ENCODE measurements around the gene UGT1A3. TPM values are rescaled to one million over a fixed set of nuclear protein-coding genes. Genes with fewer than 3 reads are reported as not detected.

UGT1A3 gene
- total and polyA plus RNA-seq, 8 donors = 1.3 to 10.7 (median 7.8) TPM; not detected in 4

DNA sequence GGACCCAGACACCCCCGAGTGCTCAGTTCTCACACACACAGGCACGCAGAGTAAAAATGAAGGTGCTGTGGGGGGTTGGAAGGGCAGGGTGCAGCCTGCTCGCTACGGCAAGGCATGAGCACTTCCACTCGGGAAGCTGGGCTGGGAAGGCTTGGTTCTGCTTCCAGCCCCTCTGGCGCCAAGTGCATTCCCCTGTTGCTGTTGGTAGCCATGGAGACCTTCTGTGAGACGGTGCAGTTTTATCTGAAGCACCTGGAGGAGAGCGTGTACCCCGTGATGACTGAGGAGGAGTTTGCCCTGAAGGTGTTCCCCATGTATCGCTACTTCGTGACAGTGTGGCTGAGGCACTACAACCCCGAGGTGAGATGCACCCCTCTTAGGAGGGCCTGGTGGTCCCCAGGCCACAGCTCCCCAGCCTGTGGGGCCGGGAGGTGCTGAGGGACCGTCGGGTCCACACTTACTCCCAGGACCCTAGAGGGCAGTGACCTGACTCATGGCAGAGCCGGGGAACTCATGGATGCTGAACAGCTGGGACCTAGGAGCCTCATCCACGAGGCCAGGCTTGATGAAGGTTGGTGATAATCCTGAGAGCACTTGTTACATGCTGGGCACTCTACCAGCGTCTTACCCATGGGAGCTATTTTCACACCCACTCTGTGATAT is 64.8 kb downstream of the UGT1A3 start:
- no peaks in the 10 kb centered on the region for H3K36me3 ChIP-seq
- WGBS, 5 donors = 65 to 80% (median 71%) methylated on average over 10 to 18 of the region's 18 CpGs
- TF ChIP-seq EP300 (IDR thresholded peaks at IDR 0.05) (no peak), POLR2AphosphoS5 (IDR thresholded peaks at IDR 0.05) (no peak), POLR2A (IDR thresholded peaks at IDR 0.05) (no peak)
- TF ChIP-seq, protein P1, sequence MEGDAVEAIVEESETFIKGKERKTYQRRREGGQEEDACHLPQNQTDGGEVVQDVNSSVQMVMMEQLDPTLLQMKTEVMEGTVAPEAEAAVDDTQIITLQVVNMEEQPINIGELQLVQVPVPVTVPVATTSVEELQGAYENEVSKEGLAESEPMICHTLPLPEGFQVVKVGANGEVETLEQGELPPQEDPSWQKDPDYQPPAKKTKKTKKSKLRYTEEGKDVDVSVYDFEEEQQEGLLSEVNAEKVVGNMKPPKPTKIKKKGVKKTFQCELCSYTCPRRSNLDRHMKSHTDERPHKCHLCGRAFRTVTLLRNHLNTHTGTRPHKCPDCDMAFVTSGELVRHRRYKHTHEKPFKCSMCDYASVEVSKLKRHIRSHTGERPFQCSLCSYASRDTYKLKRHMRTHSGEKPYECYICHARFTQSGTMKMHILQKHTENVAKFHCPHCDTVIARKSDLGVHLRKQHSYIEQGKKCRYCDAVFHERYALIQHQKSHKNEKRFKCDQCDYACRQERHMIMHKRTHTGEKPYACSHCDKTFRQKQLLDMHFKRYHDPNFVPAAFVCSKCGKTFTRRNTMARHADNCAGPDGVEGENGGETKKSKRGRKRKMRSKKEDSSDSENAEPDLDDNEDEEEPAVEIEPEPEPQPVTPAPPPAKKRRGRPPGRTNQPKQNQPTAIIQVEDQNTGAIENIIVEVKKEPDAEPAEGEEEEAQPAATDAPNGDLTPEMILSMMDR (IDR thresholded peaks at IDR 0.05) = no peak
- H3K9me3 ChIP-seq = no peaks in the 10 kb centered on the region
- DNase-seq = peak in 1 of 2 donors; percentile 20
- no peak overlapping the region for H3K27ac ChIP-seq
- H3K4me1 ChIP-seq = no peaks in the 10 kb centered on the region
- no peaks in the 10 kb centered on the region for H3K27me3 ChIP-seq
- H3K4me3 ChIP-seq = no peak overlapping the region
- intact Hi-C loops (cut with DNase I; ENCODE audit: low total_unique reads) = no loop called here

DNA sequence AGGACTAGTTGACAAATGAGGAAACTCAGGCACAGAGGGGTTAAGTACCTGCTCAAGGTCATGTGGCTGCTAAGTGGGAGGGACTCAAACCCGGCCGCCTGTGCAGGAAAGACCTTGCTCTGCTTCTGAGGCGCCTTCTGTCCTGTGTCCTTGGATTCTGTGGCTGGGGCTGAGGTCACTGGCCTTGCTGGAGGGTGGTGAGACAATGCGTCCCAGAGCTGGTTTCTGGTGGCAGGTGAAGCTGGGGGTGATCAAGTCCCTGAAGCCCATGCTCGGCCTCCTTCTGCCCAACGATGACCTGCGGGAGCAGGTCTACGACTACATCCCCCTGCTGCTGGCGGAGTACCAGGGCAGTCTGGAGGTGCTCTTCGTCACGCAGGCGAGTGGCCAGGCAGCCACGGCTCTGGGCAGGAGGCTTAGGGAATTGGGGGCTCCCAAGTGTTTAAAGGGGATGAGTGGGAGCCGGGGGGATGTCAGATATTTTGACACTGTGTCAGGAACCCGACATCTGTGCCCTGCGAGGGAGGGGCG is 65.4 kb downstream of the UGT1A3 start:
- no peaks in the 10 kb centered on the region for H3K4me1 ChIP-seq
- no peak overlapping the region for H3K27ac ChIP-seq
- H3K36me3 ChIP-seq = no peaks in the 10 kb centered on the region
- no peaks in the 10 kb centered on the region for H3K9me3 ChIP-seq
- H3K27me3 ChIP-seq = peaks cover 0 to 2% (median 0%) of the 10 kb centered on the region in 3 donors
- WGBS, 5 donors = 72 to 79% (median 76%) methylated on average over 17 of the region's 17 CpGs
- intact Hi-C loops (cut with DNase I; ENCODE audit: low total_unique reads) = no loop called here
- H3K4me3 ChIP-seq = no peak overlapping the region
- DNase-seq = peak; percentile 18 to 24
- TF ChIP-seq POLR2A (IDR thresholded peaks at IDR 0.05) (no peak), POLR2AphosphoS5 (IDR thresholded peaks at IDR 0.05) (no peak), EP300 (IDR thresholded peaks at IDR 0.05) (no peak)
- TF ChIP-seq, protein P1 (IDR thresholded peaks at IDR 0.05) = no peak

DNA sequence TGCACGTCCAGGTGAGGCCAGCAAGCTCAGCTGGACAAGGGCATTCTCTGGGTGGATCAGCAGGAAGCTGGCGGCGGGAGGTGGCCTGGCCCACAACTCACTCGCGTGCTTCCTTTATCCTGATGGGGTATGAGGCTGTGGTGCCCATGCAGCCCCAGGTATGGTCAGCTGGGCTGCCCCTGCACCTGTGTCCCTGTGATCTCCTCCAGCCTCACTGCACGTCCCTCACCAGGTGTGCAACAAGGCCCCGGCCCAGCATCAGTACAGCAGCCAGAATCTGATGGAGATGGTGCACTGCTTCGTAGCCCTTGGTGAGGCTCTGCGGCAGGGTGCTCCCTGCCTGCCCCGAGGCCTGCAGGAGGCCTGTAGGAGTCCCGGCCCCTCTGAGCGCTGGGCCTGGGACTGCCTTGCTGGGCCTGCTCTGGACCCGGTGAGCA is 66.9 kb downstream of the UGT1A3 start:
- DNase-seq = peak in 1 of 2 donors; percentile 25
- 90 to 96% (median 93%) methylated on average over 8 to 13 of the region's 13 CpGs for WGBS, 5 donors
- no peaks in the 10 kb centered on the region for H3K36me3 ChIP-seq
- no peak overlapping the region for H3K4me3 ChIP-seq
- no peaks in the 10 kb centered on the region for H3K9me3 ChIP-seq
- peaks cover 0 to 5% (median 0%) of the 10 kb centered on the region in 3 donors for H3K27me3 ChIP-seq
- no peaks in the 10 kb centered on the region for H3K4me1 ChIP-seq
- TF ChIP-seq, protein P1 (IDR thresholded peaks at IDR 0.05) = no peak
- no peak for TF ChIP-seq EP300 (IDR thresholded peaks at IDR 0.05)
- no peak for TF ChIP-seq POLR2AphosphoS5 (IDR thresholded peaks at IDR 0.05)
- no peak for TF ChIP-seq POLR2A (IDR thresholded peaks at IDR 0.05)
- intact Hi-C loops (cut with DNase I; ENCODE audit: low total_unique reads) = no loop called here
- no peak overlapping the region for H3K27ac ChIP-seq

DNA sequence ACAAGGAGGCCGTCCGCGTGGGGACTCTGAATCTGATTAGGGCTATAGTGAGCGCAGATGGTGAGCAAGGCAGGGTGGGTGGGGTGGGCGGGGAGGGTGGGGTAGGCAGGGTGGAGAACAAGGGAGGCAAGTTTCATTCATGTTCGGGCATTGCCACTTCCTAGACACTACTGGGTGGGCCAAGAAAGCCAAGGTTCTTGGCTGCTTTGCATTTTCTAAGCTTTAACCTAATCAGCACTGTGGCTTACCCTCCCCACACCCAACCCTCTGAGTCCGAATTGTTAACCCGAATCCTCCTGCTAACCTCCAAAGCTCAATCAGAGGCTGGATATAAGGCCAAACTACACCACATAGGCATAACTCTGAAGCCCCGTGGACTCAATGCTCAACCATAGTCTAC is 67.4 kb downstream of the UGT1A3 start:
- no peak for DNase-seq
- Histone ChIP-seq H3K4me1 (no peaks in the 10 kb centered on the region), H3K4me3 (no peak overlapping the region), H3K36me3 (no peaks in the 10 kb centered on the region), H3K9me3 (no peaks in the 10 kb centered on the region), H3K27me3 (peaks cover 0 to 5% (median 0%) of the 10 kb centered on the region in 3 donors), H3K27ac (no peak overlapping the region)
- intact Hi-C loops (cut with DNase I; ENCODE audit: low total_unique reads) = no loop called here
- 74 to 90% (median 84%) methylated on average over 9 of the region's 9 CpGs for whole genome bisulfite sequencing, 5 donors
- no peak for TF ChIP-seq POLR2AphosphoS5 (IDR thresholded peaks at IDR 0.05)
- no peak for TF ChIP-seq EP300 (IDR thresholded peaks at IDR 0.05)
- TF ChIP-seq, protein P1 (IDR thresholded peaks at IDR 0.05) = no peak
- no peak for TF ChIP-seq POLR2A (IDR thresholded peaks at IDR 0.05)
